Measurements from ENCODE around the gene PLPP3.

The PLPP3 gene

GRCh38 chr1:56469640-56470371 lies 109.6 kb downstream of the PLPP3 start:
- no CpG with 5 or more reads among the region's 5 CpGs for WGBS (ENCODE audit: extremely low coverage, insufficient coverage, insufficient read length)
- H3K4me2 ChIP-seq (ENCODE audit: low read length): no peak overlapping the region
- H3K27me3 ChIP-seq (ENCODE audit: insufficient read depth, low read length): no peaks in the 10 kb centered on the region
- no peak overlapping the region for H2BK5ac ChIP-seq (ENCODE audit: low read depth, low read length, poor library complexity)
- no peak overlapping the region for H2AFZ ChIP-seq (ENCODE audit: insufficient read depth, low read length, poor library complexity)
- no peak overlapping the region for H3K4me3 ChIP-seq (ENCODE audit: low read depth, low read length)
- no peak overlapping the region for H2BK120ac ChIP-seq (ENCODE audit: insufficient read depth, low read length, poor library complexity)
- H4K8ac ChIP-seq (ENCODE audit: low read depth, low read length): no peak overlapping the region
- no peak overlapping the region for H3K27ac ChIP-seq (ENCODE audit: low read depth, low read length)
- H3K79me2 ChIP-seq (ENCODE audit: control insufficient read depth, insufficient read depth, low read length, poor library complexity): no peaks in the 10 kb centered on the region
- peak in 1 of 2 donors; percentile 16 for DNase-seq
- H4K91ac ChIP-seq (ENCODE audit: low read depth, low read length): no peak overlapping the region
- H3K9ac ChIP-seq (ENCODE audit: low read length): no peak overlapping the region
- H3K18ac ChIP-seq (ENCODE audit: low read length): no peak overlapping the region
- H3K36me3 ChIP-seq (ENCODE audit: control insufficient read depth in 1 of 2, insufficient read depth in 2 of 2, low read length in 2 of 2): no peaks in the 10 kb centered on the region
- no peak overlapping the region for H3K14ac ChIP-seq (ENCODE audit: low read length)
- no peak overlapping the region for H2BK12ac ChIP-seq (ENCODE audit: low read length)
- no peak overlapping the region for H4K12ac ChIP-seq (ENCODE audit: low read depth, low read length)
- no peak overlapping the region for H2AK5ac ChIP-seq (ENCODE audit: low read length)
- H3K79me1 ChIP-seq (ENCODE audit: low read length): no peaks in the 10 kb centered on the region
- H3K4ac ChIP-seq (ENCODE audit: low read depth, low read length): no peak overlapping the region
- no peaks in the 10 kb centered on the region for H3K9me3 ChIP-seq (ENCODE audit: insufficient read depth, low read depth, low read length)
- no peak overlapping the region for H3K23ac ChIP-seq (ENCODE audit: low read length)
- H3K4me1 ChIP-seq (ENCODE audit: control insufficient read depth in 1 of 2, insufficient read depth in 2 of 2, low read length in 2 of 2): no peaks in the 10 kb centered on the region

DNA sequence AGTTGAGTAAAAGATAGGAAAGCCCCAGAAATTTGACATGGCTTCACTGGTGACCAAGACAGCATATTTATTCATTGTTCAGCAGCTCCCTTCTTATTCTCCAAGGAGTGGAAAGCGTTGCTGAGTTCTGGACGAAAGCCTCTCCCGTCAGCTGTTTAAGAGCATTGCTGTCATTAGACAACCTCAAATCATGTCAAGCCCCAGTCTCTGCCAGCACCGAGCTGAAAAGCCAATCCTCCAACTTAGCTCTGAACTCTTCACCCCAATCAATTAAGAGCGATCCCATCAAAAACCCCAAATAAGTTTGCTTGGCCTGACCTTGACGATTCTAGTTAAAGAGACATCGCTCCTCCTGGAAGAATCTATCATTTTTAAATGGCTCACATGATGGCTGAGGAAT lies 110.8 kb downstream of the PLPP3 start:
- Histone ChIP-seq H2AFZ (ENCODE audit: insufficient read depth, low read length, poor library complexity) (no peak overlapping the region), H3K4ac (ENCODE audit: low read depth, low read length) (no peak overlapping the region), H3K9ac (ENCODE audit: low read length) (no peak overlapping the region)

DNA sequence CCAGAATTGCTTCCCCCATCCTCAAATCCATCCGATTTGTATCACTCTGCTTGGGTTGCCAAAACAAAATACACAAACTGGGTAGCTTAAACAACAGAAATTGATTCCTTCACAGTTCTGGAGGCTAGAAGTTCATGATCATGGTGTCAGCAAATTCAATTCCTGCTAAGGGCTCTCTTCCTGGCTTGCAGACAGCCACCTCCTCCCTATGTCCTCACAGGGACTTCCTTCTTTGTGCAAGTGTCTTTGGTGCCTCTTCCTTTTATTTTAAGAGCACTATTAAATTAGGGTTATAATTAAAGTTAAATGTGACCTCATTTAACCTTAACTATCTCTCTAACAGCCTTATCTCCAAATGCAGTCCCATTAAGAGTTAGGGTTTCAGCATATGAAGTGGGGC lies 112.8 kb downstream of the PLPP3 start:
- WGBS (ENCODE audit: extremely low coverage, insufficient coverage, insufficient read length): no CpG with 5 or more reads among the region's 1 CpG
- Histone ChIP-seq H3K36me3 (ENCODE audit: control insufficient read depth in 1 of 2, insufficient read depth in 2 of 2, low read length in 2 of 2) (no peaks in the 10 kb centered on the region), H3K79me1 (ENCODE audit: low read length) (no peaks in the 10 kb centered on the region), H4K91ac (ENCODE audit: low read depth, low read length) (no peak overlapping the region), H3K79me2 (ENCODE audit: control insufficient read depth, insufficient read depth, low read length, poor library complexity) (no peaks in the 10 kb centered on the region), H3K4me2 (ENCODE audit: low read length) (no peak overlapping the region), H3K9ac (ENCODE audit: low read length) (no peak overlapping the region), H3K27me3 (ENCODE audit: insufficient read depth, low read length) (no peaks in the 10 kb centered on the region), H4K12ac (ENCODE audit: low read depth, low read length) (no peak overlapping the region), H3K18ac (ENCODE audit: low read length) (no peak overlapping the region), H3K27ac (ENCODE audit: low read depth, low read length) (no peak overlapping the region), H4K8ac (ENCODE audit: low read depth, low read length) (no peak overlapping the region), H2AK5ac (ENCODE audit: low read length) (no peak overlapping the region), H3K23ac (ENCODE audit: low read length) (no peak overlapping the region), H2BK5ac (ENCODE audit: low read depth, low read length, poor library complexity) (no peak overlapping the region), H3K4ac (ENCODE audit: low read depth, low read length) (no peak overlapping the region), H3K4me3 (ENCODE audit: low read depth, low read length) (no peak overlapping the region), H3K14ac (ENCODE audit: low read length) (no peak overlapping the region), H2AFZ (ENCODE audit: insufficient read depth, low read length, poor library complexity) (no peak overlapping the region), H2BK12ac (ENCODE audit: low read length) (no peak overlapping the region), H2BK120ac (ENCODE audit: insufficient read depth, low read length, poor library complexity) (no peak overlapping the region), H3K4me1 (ENCODE audit: control insufficient read depth in 1 of 2, insufficient read depth in 2 of 2, low read length in 2 of 2) (no peaks in the 10 kb centered on the region), H3K9me3 (ENCODE audit: insufficient read depth, low read depth, low read length) (peaks cover 1% of the 10 kb centered on the region)
- no peak for DNase-seq

More for the DNA sequence above, 110.8 kb downstream of the PLPP3 start:
- Histone ChIP-seq H4K91ac (ENCODE audit: low read depth, low read length) (no peak overlapping the region), H3K27me3 (ENCODE audit: insufficient read depth, low read length) (no peaks in the 10 kb centered on the region), H3K27ac (ENCODE audit: low read depth, low read length) (no peak overlapping the region), H3K4me2 (ENCODE audit: low read length) (no peak overlapping the region), H3K23ac (ENCODE audit: low read length) (no peak overlapping the region), H3K36me3 (ENCODE audit: control insufficient read depth in 1 of 2, insufficient read depth in 2 of 2, low read length in 2 of 2) (no peaks in the 10 kb centered on the region), H2BK120ac (ENCODE audit: insufficient read depth, low read length, poor library complexity) (no peak overlapping the region), H2AK5ac (ENCODE audit: low read length) (peak overlapping the region; percentile 58), H3K79me2 (ENCODE audit: control insufficient read depth, insufficient read depth, low read length, poor library complexity) (no peaks in the 10 kb centered on the region), H3K9me3 (ENCODE audit: insufficient read depth, low read depth, low read length) (no peaks in the 10 kb centered on the region), H3K18ac (ENCODE audit: low read length) (no peak overlapping the region), H2BK12ac (ENCODE audit: low read length) (peak overlapping the region; percentile 28), H3K14ac (ENCODE audit: low read length) (peak overlapping the region; percentile 22), H4K8ac (ENCODE audit: low read depth, low read length) (no peak overlapping the region), H2BK5ac (ENCODE audit: low read depth, low read length, poor library complexity) (no peak overlapping the region), H4K12ac (ENCODE audit: low read depth, low read length) (no peak overlapping the region), H3K79me1 (ENCODE audit: low read length) (no peaks in the 10 kb centered on the region), H3K4me1 (ENCODE audit: control insufficient read depth in 1 of 2, insufficient read depth in 2 of 2, low read length in 2 of 2) (no peaks in the 10 kb centered on the region), H3K4me3 (ENCODE audit: low read depth, low read length) (no peak overlapping the region)
- no CpG with 5 or more reads among the region's 7 CpGs for WGBS (ENCODE audit: extremely low coverage, insufficient coverage, insufficient read length)
- no peak for DNase-seq

GRCh38 chr1:56464294-56464693 lies 115.1 kb downstream of the PLPP3 start:
- H2AK5ac ChIP-seq (ENCODE audit: low read length): no peak overlapping the region
- H3K4me2 ChIP-seq (ENCODE audit: low read length): no peak overlapping the region
- no peaks in the 10 kb centered on the region for H3K79me1 ChIP-seq (ENCODE audit: low read length)
- H3K4me3 ChIP-seq (ENCODE audit: low read depth, low read length): no peak overlapping the region
- H3K79me2 ChIP-seq (ENCODE audit: control insufficient read depth, insufficient read depth, low read length, poor library complexity): no peaks in the 10 kb centered on the region
- H3K36me3 ChIP-seq (ENCODE audit: control insufficient read depth in 1 of 2, insufficient read depth in 2 of 2, low read length in 2 of 2): no peaks in the 10 kb centered on the region
- no peak overlapping the region for H4K91ac ChIP-seq (ENCODE audit: low read depth, low read length)
- no peak overlapping the region for H3K18ac ChIP-seq (ENCODE audit: low read length)
- no peak overlapping the region for H2BK12ac ChIP-seq (ENCODE audit: low read length)
- no peak overlapping the region for H3K14ac ChIP-seq (ENCODE audit: low read length)
- H4K12ac ChIP-seq (ENCODE audit: low read depth, low read length): no peak overlapping the region
- H3K4me1 ChIP-seq (ENCODE audit: control insufficient read depth in 1 of 2, insufficient read depth in 2 of 2, low read length in 2 of 2): no peaks in the 10 kb centered on the region
- no peak overlapping the region for H2BK5ac ChIP-seq (ENCODE audit: low read depth, low read length, poor library complexity)
- no peak overlapping the region for H3K27ac ChIP-seq (ENCODE audit: low read depth, low read length)
- H3K27me3 ChIP-seq (ENCODE audit: insufficient read depth, low read length): no peaks in the 10 kb centered on the region
- no peak overlapping the region for H2AFZ ChIP-seq (ENCODE audit: insufficient read depth, low read length, poor library complexity)
- no peak overlapping the region for H3K9ac ChIP-seq (ENCODE audit: low read length)
- H4K8ac ChIP-seq (ENCODE audit: low read depth, low read length): no peak overlapping the region
- no CpG with 5 or more reads among the region's 4 CpGs for WGBS (ENCODE audit: extremely low coverage, insufficient coverage, insufficient read length)
- H3K4ac ChIP-seq (ENCODE audit: low read depth, low read length): no peak overlapping the region
- no peak overlapping the region for H3K23ac ChIP-seq (ENCODE audit: low read length)
- DNase-seq: no peak
- H3K9me3 ChIP-seq (ENCODE audit: insufficient read depth, low read depth, low read length): peaks cover 1% of the 10 kb centered on the region
- H2BK120ac ChIP-seq (ENCODE audit: insufficient read depth, low read length, poor library complexity): no peak overlapping the region

All from trophoblast cell (in vitro differentiated cells and primary cell).